Lower leg skin (tissue), 4 donors: ENCODE data around the gene MCFD2. TPM values are rescaled to one million over a fixed set of nuclear protein-coding genes. Genes with fewer than 3 reads are reported as not detected.
A peak's percentile ranks its signal among the peaks of the same experiment; 100 is the strongest.

Experiments used
- DNase-seq, 2 donors: peaks; one replicate each; pipeline ENCODE4 v3.0.0-alpha.2; 2019; ENCODE audit warnings: low spot score in 2 of 2
- H3K4me3 ChIP-seq: fragments of 200-600 bp; sonication (generic); 2 replicates; pipeline ENCODE4 v1.5.1; 2017; ENCODE audit warnings: mild to moderate bottlenecking, low read depth; ENCODE audit not compliant: poor library complexity, severe bottlenecking
- POLR2A ChIP-seq, 2 donors: fragments of 450-650 bp; IDR thresholded peaks; one replicate each; pipeline ENCODE4 v1.6.1; 2016 to 2017; ENCODE audit warnings: antibody characterized with exemption in 2 of 2, mild to moderate bottlenecking in 1 of 2, moderate library complexity in 1 of 2
- WGBS, 2 donors: methylation state at CpG; one replicate each; pipeline ENCODE4 v1.1.5; 2018; 5-methylcytosine and 5-hydroxymethylcytosine counted together
- intact Hi-C: fragments of 100-400 bp; cut with DNase I; formaldehyde crosslinking; loops from one replicate; pipeline ENCODE4 v1.15.0; 2023; ENCODE audit warnings: low total_unique reads
- total RNA-seq, 4 donors: library from RNA; depleted of rRNA; stranded (reverse); fragments of >200 nt; gene quantifications; one replicate each; pipeline ENCODE4 v1.1.0, GENCODE V29; 2016
- TF ChIP-seq, protein P1 (sequence below), 3 donors: fragments of 450-650 bp; IDR thresholded peaks; one replicate each; pipeline ENCODE4 v1.5.1; 2016; ENCODE audit warnings: antibody characterized with exemption in 3 of 3, mild to moderate bottlenecking in 3 of 3, moderate library complexity in 2 of 3

The MCFD2 gene
- total RNA-seq, 4 donors from 2014 or later: 32.4 to 43.3 (median 36.1) TPM

DNA sequence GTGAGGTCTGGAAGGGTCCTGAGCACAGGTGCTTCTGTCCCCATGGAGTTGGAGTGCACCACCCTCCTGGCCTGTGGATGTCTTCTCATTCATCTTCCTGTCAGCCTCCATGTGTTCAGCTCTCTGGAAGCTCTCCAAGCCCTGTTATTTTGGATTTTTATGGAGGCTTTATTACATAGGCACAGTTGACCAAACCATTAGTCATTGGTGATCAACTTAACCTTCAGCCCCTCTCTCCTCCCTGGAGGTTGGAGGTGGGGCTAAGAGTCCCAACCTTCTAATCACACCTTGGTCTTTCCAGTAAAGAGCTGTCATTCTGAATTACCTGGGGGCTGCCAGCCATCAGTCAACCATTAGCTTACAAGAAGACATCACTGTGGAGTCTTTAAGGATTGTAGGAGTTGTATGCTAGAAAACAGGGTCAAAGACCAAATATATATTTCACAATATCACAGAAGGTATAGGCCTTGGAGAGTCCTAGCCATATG, 7.5 kb upstream of the MCFD2 start:
- no peak for TF ChIP-seq POLR2A (IDR thresholded peaks at IDR 0.05)
- TF ChIP-seq, protein P1, sequence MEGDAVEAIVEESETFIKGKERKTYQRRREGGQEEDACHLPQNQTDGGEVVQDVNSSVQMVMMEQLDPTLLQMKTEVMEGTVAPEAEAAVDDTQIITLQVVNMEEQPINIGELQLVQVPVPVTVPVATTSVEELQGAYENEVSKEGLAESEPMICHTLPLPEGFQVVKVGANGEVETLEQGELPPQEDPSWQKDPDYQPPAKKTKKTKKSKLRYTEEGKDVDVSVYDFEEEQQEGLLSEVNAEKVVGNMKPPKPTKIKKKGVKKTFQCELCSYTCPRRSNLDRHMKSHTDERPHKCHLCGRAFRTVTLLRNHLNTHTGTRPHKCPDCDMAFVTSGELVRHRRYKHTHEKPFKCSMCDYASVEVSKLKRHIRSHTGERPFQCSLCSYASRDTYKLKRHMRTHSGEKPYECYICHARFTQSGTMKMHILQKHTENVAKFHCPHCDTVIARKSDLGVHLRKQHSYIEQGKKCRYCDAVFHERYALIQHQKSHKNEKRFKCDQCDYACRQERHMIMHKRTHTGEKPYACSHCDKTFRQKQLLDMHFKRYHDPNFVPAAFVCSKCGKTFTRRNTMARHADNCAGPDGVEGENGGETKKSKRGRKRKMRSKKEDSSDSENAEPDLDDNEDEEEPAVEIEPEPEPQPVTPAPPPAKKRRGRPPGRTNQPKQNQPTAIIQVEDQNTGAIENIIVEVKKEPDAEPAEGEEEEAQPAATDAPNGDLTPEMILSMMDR (IDR thresholded peaks at IDR 0.05): no peak
- intact Hi-C loops: no loop called here
- DNase-seq: peak in 1 of 2 donors; percentile 37
- no peak overlapping the region for H3K4me3 ChIP-seq

DNA sequence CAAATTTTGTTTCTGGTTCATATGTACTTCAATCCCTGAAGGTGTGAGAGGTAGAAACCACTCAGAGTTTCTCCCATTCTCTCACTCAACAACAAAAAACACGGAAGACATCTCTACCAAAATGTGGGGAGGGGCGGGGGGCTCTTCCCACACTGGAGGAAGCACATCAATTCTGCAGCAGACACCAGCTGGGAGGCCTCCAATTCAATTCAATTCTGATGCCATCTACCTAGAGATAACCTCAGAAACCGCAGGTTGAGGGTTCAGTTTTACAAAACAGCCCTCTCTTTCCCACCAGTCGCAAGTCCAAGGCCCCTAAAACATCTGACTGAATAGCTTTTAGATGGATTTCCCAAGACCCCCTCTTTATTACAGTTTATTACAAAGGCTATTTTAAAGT, 7.0 kb upstream of the MCFD2 start:
- TF ChIP-seq, protein P1 (IDR thresholded peaks at IDR 0.05): no peak
- TF ChIP-seq POLR2A (IDR thresholded peaks at IDR 0.05): no peak
- DNase-seq: no peak
- H3K4me3 ChIP-seq: no peak overlapping the region
- 95 to 97% methylated on average over 4 of the region's 4 CpGs for WGBS, 2 donors
- intact Hi-C loops: no loop called here

- whole genome bisulfite sequencing, 2 donors: 93 to 95% methylated on average over 11 of the region's 11 CpGs
- TF ChIP-seq, protein P1 (IDR thresholded peaks at IDR 0.05): no peak
- no peak for TF ChIP-seq POLR2A (IDR thresholded peaks at IDR 0.05)
- no peak overlapping the region for H3K4me3 ChIP-seq
- DNase-seq: no peak
- intact Hi-C loops: no loop called here
These were observed 6.3 kb upstream of the MCFD2 start for GRCh38 chr2:46921676-46922448.

- H3K4me3 ChIP-seq: no peak overlapping the region
- no peak for DNase-seq
- TF ChIP-seq, protein P1 (IDR thresholded peaks at IDR 0.05): no peak
- no peak for TF ChIP-seq POLR2A (IDR thresholded peaks at IDR 0.05)
- intact Hi-C loops: no loop called here
These were observed 2.0 kb upstream of the MCFD2 start for GRCh38 chr2:46917628-46918027.

- peak; percentile 81 to 97 for DNase-seq
- H3K4me3 ChIP-seq: peak overlapping the region; percentile 88
- intact Hi-C loops: no loop called here
- TF ChIP-seq POLR2A (IDR thresholded peaks at IDR 0.05): no peak
- TF ChIP-seq, protein P1 (IDR thresholded peaks at IDR 0.05): no peak
- WGBS, 2 donors: 1% methylated on average over 34 to 39 of the region's 55 CpGs
These were observed 415 bp upstream of the MCFD2 start for GRCh38 chr2:46915811-46916630.
